IPS-15b (cell line): ENCODE results near the gene SLC9B2.

Source experiments
- H3K27me3 ChIP-seq: one replicate; pipeline ENCODE4 v1.6.1; 2013; ENCODE audit warnings: low read length; ENCODE audit not compliant: control insufficient read depth, insufficient read depth
- H3K36me3 ChIP-seq: one replicate; pipeline ENCODE4 v1.6.1; 2013; ENCODE audit warnings: low read length; ENCODE audit not compliant: control insufficient read depth, insufficient read depth
- H3K4me1 ChIP-seq: one replicate; pipeline ENCODE4 v1.6.1; 2013; ENCODE audit warnings: mild to moderate bottlenecking, low read length; ENCODE audit not compliant: control insufficient read depth, insufficient read depth
- H3K4me3 ChIP-seq: one replicate; pipeline ENCODE4 v1.5.1; 2013; ENCODE audit warnings: low read depth, low read length
- H3K9ac ChIP-seq: one replicate; pipeline ENCODE4 v1.6.1; 2013; ENCODE audit warnings: low read depth, mild to moderate bottlenecking, low read length
- H3K9me3 ChIP-seq: one replicate; pipeline ENCODE4 v1.6.1; 2013; ENCODE audit warnings: mild to moderate bottlenecking, low read length; ENCODE audit not compliant: control insufficient read depth, insufficient read depth

The SLC9B2 gene

DNA sequence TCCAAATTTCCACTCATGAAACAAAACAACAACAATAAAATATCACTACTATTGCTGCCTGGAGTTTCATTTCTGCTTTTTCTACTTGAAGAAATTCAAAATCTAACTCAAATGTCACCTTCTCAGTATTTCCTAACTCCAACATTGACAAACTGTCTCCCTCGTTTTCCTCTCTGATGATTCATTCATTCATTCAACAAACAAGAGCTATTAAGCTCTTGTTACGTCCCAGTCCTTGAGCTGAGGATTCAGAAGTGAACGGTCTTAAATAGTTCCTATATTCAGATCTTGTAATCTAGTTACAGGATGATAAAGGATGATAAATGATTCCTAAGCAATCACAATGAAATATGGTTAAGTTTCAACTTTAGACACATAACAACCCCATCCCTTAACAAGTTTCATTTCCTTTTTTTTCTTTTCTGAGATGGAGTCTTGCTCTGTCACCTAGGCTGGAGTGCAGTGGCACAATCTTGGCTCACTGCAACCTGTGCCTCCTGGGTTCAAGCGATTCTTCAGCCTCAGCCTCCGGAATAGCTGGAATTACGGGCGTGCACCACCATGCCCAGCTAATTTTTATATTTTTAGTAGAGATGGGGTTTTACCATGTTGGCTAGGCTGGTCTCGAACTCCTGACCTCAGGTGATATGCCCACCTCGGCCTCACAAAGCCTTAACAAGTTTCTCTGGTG is 1.7 kb downstream of the SLC9B2 start:
- peaks cover 33% of the 10 kb centered on the region for H3K27me3 ChIP-seq
- H3K4me1 ChIP-seq: peaks cover 4% of the 10 kb centered on the region
- H3K9ac ChIP-seq: no peak overlapping the region
- no peaks in the 10 kb centered on the region for H3K9me3 ChIP-seq
- no peaks in the 10 kb centered on the region for H3K36me3 ChIP-seq
- H3K4me3 ChIP-seq: no peak overlapping the region

DNA sequence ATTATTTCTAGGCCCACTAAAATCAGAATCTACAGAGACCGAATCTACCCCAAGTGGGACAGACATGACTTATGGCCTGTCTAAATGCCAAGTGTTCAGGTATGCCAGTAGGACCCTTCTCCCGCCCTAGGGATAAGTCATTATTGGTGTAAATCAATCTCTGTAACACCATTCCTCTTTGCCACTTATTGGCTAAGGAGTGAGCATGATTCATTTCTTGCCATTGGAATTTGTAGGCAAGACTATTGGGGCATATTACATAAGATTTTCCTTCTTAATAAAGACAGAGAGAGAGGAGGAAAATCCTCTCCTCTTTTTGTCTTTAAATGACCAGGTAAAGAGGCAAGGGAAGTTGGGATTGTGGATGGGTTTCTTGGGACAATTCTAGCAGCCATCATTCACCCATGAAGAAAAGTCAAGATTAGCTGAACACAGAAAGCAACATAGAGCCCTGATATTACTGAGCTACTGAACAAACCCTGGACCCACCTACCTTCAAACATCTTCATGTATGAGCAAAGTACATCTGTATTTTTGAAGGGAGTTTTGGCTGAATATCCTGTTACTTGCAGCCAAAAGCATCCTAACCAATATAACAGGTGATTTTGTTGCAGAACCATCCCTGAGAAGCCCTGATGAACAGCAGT is 2.6 kb downstream of the SLC9B2 start:
- Histone ChIP-seq H3K4me3 (no peak overlapping the region), H3K36me3 (no peaks in the 10 kb centered on the region), H3K27me3 (peaks cover 33% of the 10 kb centered on the region), H3K9me3 (no peaks in the 10 kb centered on the region), H3K9ac (no peak overlapping the region), H3K4me1 (peaks cover 4% of the 10 kb centered on the region)

DNA sequence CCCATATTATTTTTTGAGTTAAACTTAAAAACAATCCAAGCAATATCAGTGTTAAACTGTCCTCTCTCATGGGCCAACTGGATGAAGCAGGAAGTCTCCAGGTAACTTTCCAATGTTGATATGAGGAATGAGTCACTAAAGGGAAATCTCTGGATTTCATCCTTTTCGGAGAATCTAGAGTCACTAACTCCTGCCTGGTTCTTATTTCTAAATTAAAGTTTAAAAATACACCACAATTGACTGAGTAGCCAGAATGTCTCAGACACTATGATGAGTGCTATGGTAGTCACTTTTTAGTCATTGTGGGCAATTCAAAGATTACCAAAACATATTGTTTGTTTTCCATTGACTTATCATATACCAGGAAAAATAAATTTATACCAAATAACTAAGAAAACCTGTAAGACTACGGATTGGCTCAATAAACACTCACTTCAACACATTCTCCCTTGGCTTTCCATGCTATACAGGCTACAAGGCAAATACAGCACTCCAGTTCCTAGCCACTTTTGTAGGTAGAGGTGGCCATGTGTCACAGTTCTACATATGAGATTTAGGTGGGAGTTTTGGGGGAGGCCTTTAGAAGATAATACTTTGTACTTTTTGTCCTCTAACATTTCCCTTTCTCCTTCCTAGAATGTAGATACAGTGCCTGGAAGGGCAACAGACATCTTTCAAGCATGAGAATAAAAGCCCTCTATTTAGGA is 8.6 kb downstream of the SLC9B2 start:
- no peak overlapping the region for H3K9ac ChIP-seq
- H3K36me3 ChIP-seq: no peaks in the 10 kb centered on the region
- H3K4me3 ChIP-seq: no peak overlapping the region
- H3K9me3 ChIP-seq: no peaks in the 10 kb centered on the region
- no peaks in the 10 kb centered on the region for H3K4me1 ChIP-seq
- no peaks in the 10 kb centered on the region for H3K27me3 ChIP-seq

DNA sequence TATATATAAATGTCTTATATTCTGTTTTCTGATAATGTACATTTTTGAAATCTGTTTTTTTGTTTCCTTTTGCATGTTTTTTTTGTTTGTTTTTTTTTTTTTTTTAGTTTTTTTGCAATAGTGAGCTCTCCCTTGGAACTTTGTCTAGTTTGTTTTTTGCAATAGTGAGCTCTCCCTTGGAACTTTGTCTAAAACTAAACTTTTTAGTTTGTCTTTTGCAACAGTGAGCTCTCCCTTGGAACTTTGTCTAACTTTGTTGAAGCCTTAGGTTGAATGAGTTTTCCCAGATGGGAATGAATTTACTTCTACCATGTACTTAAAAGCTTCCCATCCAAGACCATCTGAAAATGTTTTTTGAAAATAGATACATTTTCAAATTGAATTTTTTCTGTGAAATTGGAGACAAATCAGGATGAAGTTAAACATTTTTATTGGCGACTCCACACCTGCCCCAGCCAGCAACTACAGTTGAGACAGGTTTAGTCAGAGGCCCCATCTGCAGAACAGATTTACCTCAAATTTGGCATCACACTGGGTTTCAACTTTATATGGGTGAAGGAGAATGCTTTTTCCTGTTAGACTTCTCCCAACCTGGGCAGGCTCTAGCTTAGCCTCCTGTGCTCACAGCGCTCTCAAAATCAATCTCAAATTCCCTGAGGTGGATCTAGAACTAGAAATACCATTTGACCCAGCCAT is 16.0 kb downstream of the SLC9B2 start:
- Histone ChIP-seq H3K4me3 (no peak overlapping the region), H3K4me1 (no peaks in the 10 kb centered on the region), H3K36me3 (no peaks in the 10 kb centered on the region), H3K9ac (no peak overlapping the region), H3K9me3 (no peaks in the 10 kb centered on the region), H3K27me3 (no peaks in the 10 kb centered on the region)

DNA sequence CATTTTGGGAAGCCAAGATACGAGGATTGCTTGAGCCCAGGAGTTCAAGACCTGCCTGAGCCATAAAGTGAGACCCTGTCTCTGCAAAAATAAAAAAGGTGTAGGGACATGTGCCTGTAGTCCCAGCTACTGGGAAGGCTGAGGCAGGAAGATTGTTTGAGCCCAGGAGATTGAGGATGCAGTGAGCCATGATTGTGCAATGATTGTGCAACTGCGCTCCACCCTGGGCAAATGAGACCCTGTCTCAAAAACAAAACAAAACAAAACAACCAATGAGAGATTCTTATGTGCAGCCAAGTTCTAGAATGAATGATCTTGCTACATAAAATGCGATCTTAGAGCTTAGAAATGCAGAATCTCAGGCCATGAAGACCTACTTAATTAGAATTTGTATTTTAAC is 22.5 kb downstream of the SLC9B2 start:
- Histone ChIP-seq H3K4me3 (no peak overlapping the region), H3K4me1 (no peaks in the 10 kb centered on the region), H3K9me3 (no peaks in the 10 kb centered on the region), H3K9ac (no peak overlapping the region), H3K27me3 (no peaks in the 10 kb centered on the region), H3K36me3 (no peaks in the 10 kb centered on the region)

DNA sequence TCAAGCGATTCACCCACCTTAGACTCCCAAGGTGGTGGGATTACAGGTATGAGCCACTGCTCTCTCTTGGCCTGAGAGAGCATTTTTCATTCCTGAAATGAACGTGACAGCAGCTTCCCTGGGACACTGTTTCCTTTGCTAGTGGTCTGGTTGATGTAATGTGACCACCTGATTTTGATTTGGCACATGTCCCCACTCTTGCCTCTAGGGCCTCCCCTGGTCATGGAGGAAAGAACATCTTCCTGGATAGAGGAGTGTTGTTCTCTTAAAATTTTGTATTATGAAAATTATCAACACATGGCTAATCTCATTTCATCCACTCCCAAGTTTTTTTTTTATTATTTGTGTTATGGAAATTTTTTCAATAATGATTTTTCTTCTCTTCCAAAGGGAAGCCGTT is 23.8 kb downstream of the SLC9B2 start:
- Histone ChIP-seq H3K27me3 (no peaks in the 10 kb centered on the region), H3K4me3 (no peak overlapping the region), H3K36me3 (no peaks in the 10 kb centered on the region), H3K4me1 (no peaks in the 10 kb centered on the region), H3K9me3 (no peaks in the 10 kb centered on the region), H3K9ac (no peak overlapping the region)

DNA sequence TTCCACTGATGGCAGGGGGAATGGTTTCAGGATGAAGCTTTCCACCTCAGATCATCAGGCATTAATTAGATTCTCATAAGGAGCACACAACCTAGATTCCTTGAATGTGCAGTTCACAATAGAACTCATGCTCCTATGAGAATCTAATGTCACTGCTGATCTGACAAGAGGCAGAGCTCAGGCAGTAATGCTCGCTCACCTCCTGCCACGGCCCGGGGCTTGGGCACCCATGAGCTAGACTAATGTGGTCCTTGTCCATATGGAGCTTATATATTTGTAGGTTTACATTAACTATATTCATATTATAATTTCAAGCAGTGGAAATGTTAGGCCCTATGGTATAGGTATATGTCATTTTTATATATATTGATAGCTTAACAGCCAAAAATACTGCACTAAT is 24.4 kb downstream of the SLC9B2 start:
- Histone ChIP-seq H3K27me3 (no peaks in the 10 kb centered on the region), H3K4me3 (no peak overlapping the region), H3K4me1 (no peaks in the 10 kb centered on the region), H3K9ac (no peak overlapping the region), H3K9me3 (no peaks in the 10 kb centered on the region), H3K36me3 (no peaks in the 10 kb centered on the region)

DNA sequence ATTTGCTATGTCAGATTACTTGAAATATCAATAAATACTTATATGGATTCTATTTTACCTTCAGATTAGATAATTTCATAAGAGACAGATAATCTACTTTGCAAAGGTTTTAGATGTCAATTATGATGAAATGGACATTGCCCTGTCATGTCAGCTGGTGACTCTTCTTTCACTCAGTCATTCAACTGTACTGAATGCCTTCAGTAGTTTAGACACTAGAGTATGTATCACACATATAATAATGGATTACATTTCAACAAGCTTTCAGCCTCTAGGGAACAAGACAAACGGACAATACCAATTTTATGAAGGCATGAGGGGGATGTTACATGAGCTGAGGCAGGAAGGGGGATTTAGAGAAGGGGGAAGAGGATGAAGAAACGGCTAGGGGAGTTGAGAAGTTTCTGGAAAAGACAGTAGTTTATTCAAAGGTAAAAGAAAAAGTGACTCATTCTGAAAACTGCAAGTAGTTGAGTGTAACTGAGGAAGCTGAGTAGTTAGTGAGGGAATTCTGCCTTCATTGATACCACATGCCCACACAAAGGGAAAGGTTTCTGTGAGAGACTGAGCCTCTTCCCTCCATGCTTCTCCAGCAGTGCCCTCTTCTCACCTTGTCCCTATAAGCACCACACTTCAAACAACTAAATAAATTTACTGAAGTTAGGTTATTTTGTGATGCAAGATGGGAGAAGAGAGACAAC is 25.7 kb downstream of the SLC9B2 start:
- no peak overlapping the region for H3K4me3 ChIP-seq
- no peaks in the 10 kb centered on the region for H3K36me3 ChIP-seq
- no peaks in the 10 kb centered on the region for H3K27me3 ChIP-seq
- no peak overlapping the region for H3K9ac ChIP-seq
- no peaks in the 10 kb centered on the region for H3K9me3 ChIP-seq
- H3K4me1 ChIP-seq: no peaks in the 10 kb centered on the region

DNA sequence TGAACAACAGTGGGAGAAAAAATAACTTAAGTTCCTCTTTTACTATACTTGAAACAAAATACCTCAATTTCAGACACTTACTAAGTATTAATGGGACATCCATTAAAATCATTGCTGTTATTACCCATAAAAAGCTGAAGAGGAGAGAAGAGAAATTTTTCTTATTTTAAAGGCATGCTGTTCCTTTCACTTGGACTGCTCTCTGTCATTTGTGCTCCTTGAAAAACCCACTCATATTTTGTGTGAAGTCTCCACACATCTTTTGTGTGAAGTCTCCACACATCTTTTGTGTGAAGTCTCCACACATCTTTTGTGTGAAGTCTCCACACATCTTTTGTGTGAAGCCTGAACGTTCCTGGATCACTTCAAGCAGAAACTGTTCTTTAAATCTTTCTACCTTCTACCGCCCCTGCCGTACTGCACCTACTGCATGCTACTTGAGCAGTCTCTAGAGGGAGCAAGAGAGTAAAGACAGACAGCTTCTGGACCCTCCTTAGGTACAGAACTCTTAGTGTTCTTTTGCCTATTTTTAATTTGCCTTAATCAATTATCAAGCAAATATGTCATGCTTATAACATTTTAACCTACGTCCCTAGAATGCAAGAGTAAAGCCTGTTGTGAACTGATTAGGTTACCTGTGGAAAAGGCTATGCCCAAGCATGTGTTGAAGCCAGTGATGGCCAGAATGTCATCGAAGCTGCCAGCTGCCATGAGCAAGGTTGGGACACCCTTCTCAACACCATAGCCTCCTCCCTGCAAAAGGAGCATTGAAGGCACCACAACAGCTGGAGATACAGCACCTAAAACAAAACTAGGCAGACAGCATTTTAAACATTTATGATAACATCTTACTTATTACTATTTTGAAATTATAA is 29.9 kb downstream of the SLC9B2 start:
- H3K9ac ChIP-seq: no peak overlapping the region
- no peaks in the 10 kb centered on the region for H3K9me3 ChIP-seq
- H3K4me1 ChIP-seq: no peaks in the 10 kb centered on the region
- no peaks in the 10 kb centered on the region for H3K27me3 ChIP-seq
- H3K4me3 ChIP-seq: no peak overlapping the region
- H3K36me3 ChIP-seq: no peaks in the 10 kb centered on the region

DNA sequence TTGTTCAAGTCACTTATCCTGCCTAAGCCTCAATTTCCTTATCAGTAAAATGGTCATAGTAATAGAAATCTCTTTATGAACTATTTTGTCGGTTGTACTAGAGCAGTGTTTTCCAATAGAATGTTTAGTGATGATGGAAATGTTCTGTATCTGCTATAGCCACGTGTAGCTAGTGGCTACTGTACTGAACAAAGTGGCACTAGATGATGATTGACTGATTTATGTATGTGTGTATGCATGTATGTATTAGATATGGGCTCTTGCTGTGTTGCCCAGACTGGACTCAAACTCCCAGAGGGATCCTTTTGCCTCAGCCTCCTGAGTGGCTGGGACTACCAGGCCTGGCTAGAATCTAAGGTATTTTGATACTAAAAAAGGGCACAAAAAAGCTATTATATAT is 32.4 kb downstream of the SLC9B2 start:
- Histone ChIP-seq H3K4me3 (no peak overlapping the region), H3K9ac (no peak overlapping the region), H3K4me1 (no peaks in the 10 kb centered on the region), H3K27me3 (no peaks in the 10 kb centered on the region), H3K36me3 (no peaks in the 10 kb centered on the region), H3K9me3 (no peaks in the 10 kb centered on the region)

DNA sequence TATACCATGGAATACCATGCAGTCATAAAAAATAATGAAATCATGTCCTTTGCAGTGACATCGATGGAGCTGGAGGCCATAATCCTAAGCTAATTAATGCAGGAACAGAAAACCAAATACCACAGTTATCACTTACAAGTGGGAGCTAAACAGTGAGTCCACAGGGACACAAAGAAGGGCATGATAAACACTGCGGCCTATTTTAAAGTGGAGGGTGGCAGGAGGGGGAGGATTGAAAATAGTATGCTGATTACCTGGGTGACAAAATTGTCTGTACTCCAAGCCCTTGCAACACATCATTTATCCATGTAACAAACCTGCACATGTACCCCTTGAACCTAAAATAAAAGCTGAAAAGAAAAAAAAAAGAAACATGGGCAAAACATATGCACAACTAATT is 40.4 kb downstream of the SLC9B2 start:
- H3K36me3 ChIP-seq: no peaks in the 10 kb centered on the region
- no peaks in the 10 kb centered on the region for H3K4me1 ChIP-seq
- H3K4me3 ChIP-seq: no peak overlapping the region
- no peaks in the 10 kb centered on the region for H3K27me3 ChIP-seq
- no peaks in the 10 kb centered on the region for H3K9me3 ChIP-seq
- no peak overlapping the region for H3K9ac ChIP-seq
